Smooth muscle cell (in vitro differentiated cells): Measurements from ENCODE around the gene LAG3. TPM values are rescaled to one million over a fixed set of nuclear protein-coding genes. Genes with fewer than 3 reads are reported as not detected.

Experiments
- DNase-seq: peaks from one replicate; lab custom pipeline; 2025; ENCODE audit not compliant: unreplicated experiment; lab: John Stamatoyannopoulos, UW
- H2AFZ ChIP-seq: fragments of 200-600 bp; sonication (generic); 2 replicates; pipeline ENCODE4 v1.6.0; 2016; ENCODE audit warnings: antibody characterized with exemption, low read depth, mild to moderate bottlenecking
- H3F3A ChIP-seq: fragments of 200-600 bp; sonication (generic); 2 replicates; pipeline ENCODE4 v1.6.0; 2017; ENCODE audit warnings: antibody characterized with exemption, low read depth
- H3K27ac ChIP-seq: fragments of 200-600 bp; sonication (generic); 2 replicates; pipeline ENCODE4 v1.5.1; 2016; ENCODE audit warnings: low read depth, mild to moderate bottlenecking
- H3K27me3 ChIP-seq: fragments of 200-600 bp; sonication (generic); 2 replicates; pipeline ENCODE4 v1.6.1; 2016; ENCODE audit warnings: low read depth, mild to moderate bottlenecking
- H3K36me3 ChIP-seq: fragments of 200-600 bp; sonication (generic); 2 replicates; pipeline ENCODE4 v1.5.1; 2016; ENCODE audit warnings: low read depth
- H3K4me1 ChIP-seq: fragments of 200-600 bp; sonication (generic); 2 replicates; pipeline ENCODE4 v1.5.1; 2016; ENCODE audit warnings: low read depth
- H3K4me2 ChIP-seq: fragments of 200-600 bp; sonication (generic); 2 replicates; pipeline ENCODE4 v1.6.0; 2016; ENCODE audit warnings: mild to moderate bottlenecking
- H3K4me3 ChIP-seq: fragments of 200-600 bp; sonication (generic); 2 replicates; pipeline ENCODE4 v1.5.1; 2016; ENCODE audit warnings: mild to moderate bottlenecking
- H3K79me2 ChIP-seq: fragments of 200-600 bp; sonication (generic); 2 replicates; pipeline ENCODE4 v1.6.0; 2016; ENCODE audit warnings: low read depth, mild to moderate bottlenecking
- H3K9ac ChIP-seq: fragments of 200-600 bp; sonication (generic); 2 replicates; pipeline ENCODE4 v1.6.0; 2016; ENCODE audit warnings: low read depth
- H3K9me3 ChIP-seq: fragments of 200-600 bp; sonication (generic); replicated peaks from 2 replicates; pipeline ENCODE4 v1.5.1; 2016; ENCODE audit warnings: low read depth
- H4K20me1 ChIP-seq: fragments of 200-600 bp; sonication (generic); 2 replicates; pipeline ENCODE4 v1.6.0; 2016; ENCODE audit warnings: low read depth
- WGBS: methylation state at CpG from one replicate; pipeline ENCODE4 v1.1.7; 2016; ENCODE audit warnings: low lambda C conversion rate; 5-methylcytosine and 5-hydroxymethylcytosine counted together
- polyA plus RNA-seq: library from polyadenylated mRNA; unstranded; fragments of >200 nt; fragmentation: Nextera tagmentation; extraction: Ambion mirVana; gene quantifications from 2 replicates; pipeline ENCODE4 v1.2.1, GENCODE V29; 2016
- total RNA-seq: library from RNA; depleted of rRNA; stranded (reverse); fragments of >200 nt; gene quantifications from 2 replicates; pipeline ENCODE4 v1.2.3, GENCODE V29; 2014
- TF ChIP-seq, protein P1 (sequence below): fragments of 200-600 bp; sonication (generic); IDR thresholded peaks from 2 replicates; pipeline ENCODE4 v1.5.1; 2017; ENCODE audit warnings: borderline replicate concordance, mild to moderate bottlenecking, antibody characterized with exemption; ENCODE audit not compliant: insufficient read depth, poor library complexity, severe bottlenecking

The LAG3 gene
- total and polyA plus RNA-seq, 2 experiments from 2014 or later, result 0.18 to 1.7 TPM

DNA sequence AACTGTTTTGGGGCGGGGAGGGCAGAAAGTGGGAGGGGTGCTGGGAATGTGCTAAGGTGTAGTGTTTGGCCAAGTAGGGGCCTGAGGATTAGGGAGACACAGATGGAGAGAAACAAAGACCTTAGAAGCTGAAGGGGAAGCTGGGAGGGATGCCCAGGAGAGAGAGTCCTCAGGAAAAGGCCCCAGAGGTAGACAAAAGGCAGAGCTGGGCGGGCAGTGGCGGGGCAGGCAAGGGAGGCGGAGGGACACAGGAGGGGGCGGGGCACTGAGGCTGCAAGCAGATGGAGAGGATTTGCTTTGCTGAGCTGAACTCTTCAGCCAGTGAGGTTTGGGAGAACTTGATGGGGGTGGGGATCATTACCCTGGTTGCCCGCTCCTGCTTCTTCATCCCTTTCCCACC lies 3.3 kb upstream of the LAG3 start:
- Histone ChIP-seq H3K4me2 (peak overlapping the region; percentile 99), H3K9me3 (no peaks in the 10 kb centered on the region), H3K4me3 (peak overlapping the region; percentile 94), H2AFZ (no peak overlapping the region), H3F3A (peaks cover 16% of the 10 kb centered on the region), H4K20me1 (peaks cover 46% of the 10 kb centered on the region), H3K4me1 (peaks cover 49% of the 10 kb centered on the region), H3K36me3 (no peaks in the 10 kb centered on the region), H3K79me2 (peaks cover 22% of the 10 kb centered on the region), H3K27me3 (peaks cover 7% of the 10 kb centered on the region), H3K9ac (no peak overlapping the region), H3K27ac (no peak overlapping the region)
- TF ChIP-seq, protein P1, sequence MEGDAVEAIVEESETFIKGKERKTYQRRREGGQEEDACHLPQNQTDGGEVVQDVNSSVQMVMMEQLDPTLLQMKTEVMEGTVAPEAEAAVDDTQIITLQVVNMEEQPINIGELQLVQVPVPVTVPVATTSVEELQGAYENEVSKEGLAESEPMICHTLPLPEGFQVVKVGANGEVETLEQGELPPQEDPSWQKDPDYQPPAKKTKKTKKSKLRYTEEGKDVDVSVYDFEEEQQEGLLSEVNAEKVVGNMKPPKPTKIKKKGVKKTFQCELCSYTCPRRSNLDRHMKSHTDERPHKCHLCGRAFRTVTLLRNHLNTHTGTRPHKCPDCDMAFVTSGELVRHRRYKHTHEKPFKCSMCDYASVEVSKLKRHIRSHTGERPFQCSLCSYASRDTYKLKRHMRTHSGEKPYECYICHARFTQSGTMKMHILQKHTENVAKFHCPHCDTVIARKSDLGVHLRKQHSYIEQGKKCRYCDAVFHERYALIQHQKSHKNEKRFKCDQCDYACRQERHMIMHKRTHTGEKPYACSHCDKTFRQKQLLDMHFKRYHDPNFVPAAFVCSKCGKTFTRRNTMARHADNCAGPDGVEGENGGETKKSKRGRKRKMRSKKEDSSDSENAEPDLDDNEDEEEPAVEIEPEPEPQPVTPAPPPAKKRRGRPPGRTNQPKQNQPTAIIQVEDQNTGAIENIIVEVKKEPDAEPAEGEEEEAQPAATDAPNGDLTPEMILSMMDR, result no peak
- DNase-seq, result no peak
- 39% methylated on average over 6 of the region's 6 CpGs for WGBS

DNA sequence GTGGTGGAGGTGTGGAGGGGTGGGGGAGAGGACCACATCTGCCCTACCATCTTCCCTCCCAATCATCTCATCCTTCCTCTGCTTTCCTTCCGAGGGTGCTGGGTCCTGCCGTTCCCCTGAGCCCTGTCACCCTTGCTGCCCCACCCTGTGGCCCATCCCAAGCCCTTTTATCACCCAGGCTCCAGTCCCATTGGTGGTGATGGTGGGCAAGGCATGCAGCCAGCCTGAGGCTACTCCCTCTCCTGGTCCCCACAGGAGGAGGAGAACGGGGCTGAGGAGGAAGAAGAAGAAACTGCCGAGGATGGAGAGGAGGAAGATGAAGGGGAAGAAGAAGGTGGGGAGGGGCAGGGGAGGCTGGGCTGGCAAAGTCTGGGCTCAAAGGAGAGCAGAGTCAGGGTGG lies 2.7 kb upstream of the LAG3 start:
- no peak overlapping the region for H3K4me2 ChIP-seq
- no peak for DNase-seq
- H3K4me1 ChIP-seq, result peaks cover 47% of the 10 kb centered on the region
- peaks cover 46% of the 10 kb centered on the region for H4K20me1 ChIP-seq
- H3K27me3 ChIP-seq, result peaks cover 7% of the 10 kb centered on the region
- no peak overlapping the region for H3K4me3 ChIP-seq
- no peaks in the 10 kb centered on the region for H3K9me3 ChIP-seq
- peaks cover 22% of the 10 kb centered on the region for H3K79me2 ChIP-seq
- TF ChIP-seq, protein P1, result no peak
- no peak overlapping the region for H2AFZ ChIP-seq
- WGBS, result 79% methylated on average over 3 of the region's 4 CpGs
- H3F3A ChIP-seq, result peaks cover 14% of the 10 kb centered on the region
- no peaks in the 10 kb centered on the region for H3K36me3 ChIP-seq
- H3K9ac ChIP-seq, result no peak overlapping the region
- no peak overlapping the region for H3K27ac ChIP-seq

DNA sequence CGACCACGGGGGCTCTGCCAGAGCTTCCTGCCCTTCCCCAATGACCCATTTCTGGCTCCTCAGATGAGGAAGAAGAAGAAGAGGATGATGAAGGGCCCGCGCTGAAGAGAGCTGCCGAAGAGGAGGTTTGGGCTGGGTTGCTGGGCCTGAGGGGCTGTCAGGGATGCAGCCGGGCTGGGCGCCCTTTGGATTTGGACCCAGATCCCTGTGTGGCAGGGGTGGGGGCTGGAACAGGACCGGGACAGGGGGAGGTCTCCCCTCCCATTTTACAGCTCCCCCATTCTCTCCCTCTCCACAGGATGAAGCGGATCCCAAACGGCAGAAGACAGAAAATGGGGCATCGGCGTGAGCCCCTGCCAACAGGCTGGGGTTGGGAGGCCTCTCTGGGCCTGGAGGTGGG lies 2.2 kb upstream of the LAG3 start:
- H2AFZ ChIP-seq, result no peak overlapping the region
- peaks cover 7% of the 10 kb centered on the region for H3K27me3 ChIP-seq
- no peaks in the 10 kb centered on the region for H3K9me3 ChIP-seq
- no peak overlapping the region for H3K27ac ChIP-seq
- no peak overlapping the region for H3K4me2 ChIP-seq
- peaks cover 10% of the 10 kb centered on the region for H3F3A ChIP-seq
- H3K36me3 ChIP-seq, result no peaks in the 10 kb centered on the region
- peaks cover 43% of the 10 kb centered on the region for H3K4me1 ChIP-seq
- WGBS, result 97% methylated on average over 10 of the region's 12 CpGs
- TF ChIP-seq, protein P1, result no peak
- H3K9ac ChIP-seq, result no peak overlapping the region
- no peak overlapping the region for H3K4me3 ChIP-seq
- no peak for DNase-seq
- peaks cover 22% of the 10 kb centered on the region for H3K79me2 ChIP-seq
- H4K20me1 ChIP-seq, result peaks cover 46% of the 10 kb centered on the region

DNA sequence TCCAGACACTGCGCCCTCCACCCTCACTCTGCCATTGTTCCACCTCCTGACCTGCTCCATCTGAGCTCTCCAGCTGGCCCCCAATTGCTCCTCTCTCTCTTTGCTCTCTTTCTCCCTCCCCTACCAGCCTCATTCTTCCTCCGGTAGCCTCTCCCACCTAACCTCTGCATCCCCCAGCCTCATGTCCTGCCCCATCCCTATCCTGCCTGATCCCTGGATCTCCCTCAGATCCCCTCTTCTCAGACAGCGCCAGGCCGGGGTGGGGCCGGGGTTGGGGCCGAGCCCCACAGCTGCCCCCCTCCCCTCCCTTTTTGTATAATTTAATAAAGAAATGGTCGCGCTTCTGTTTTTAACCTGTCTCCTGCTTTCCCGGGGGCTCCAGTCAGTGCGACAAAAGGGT lies 1.7 kb upstream of the LAG3 start:
- peaks cover 40% of the 10 kb centered on the region for H3K4me1 ChIP-seq
- no peak for DNase-seq
- H3K4me3 ChIP-seq, result no peak overlapping the region
- H3K4me2 ChIP-seq, result no peak overlapping the region
- no peak overlapping the region for H2AFZ ChIP-seq
- peaks cover 7% of the 10 kb centered on the region for H3K27me3 ChIP-seq
- no peak overlapping the region for H3K27ac ChIP-seq
- peaks cover 9% of the 10 kb centered on the region for H3F3A ChIP-seq
- H3K79me2 ChIP-seq, result peaks cover 22% of the 10 kb centered on the region
- no peak overlapping the region for H3K9ac ChIP-seq
- no peaks in the 10 kb centered on the region for H3K9me3 ChIP-seq
- TF ChIP-seq, protein P1, result no peak
- no peaks in the 10 kb centered on the region for H3K36me3 ChIP-seq
- peaks cover 46% of the 10 kb centered on the region for H4K20me1 ChIP-seq
- WGBS, result 92% methylated on average over 10 of the region's 10 CpGs
